DND-41 (cell line): Measurements from ENCODE around the gene DHDDS.

Source experiments
- EZH2 ChIP-seq: IDR thresholded peaks from 3 replicates; pipeline ENCODE4 v1.6.1; 2012; ENCODE audit warnings: borderline replicate concordance, low read depth, mild to moderate bottlenecking, moderate library complexity, low read length, inconsistent platforms; ENCODE audit not compliant: severe bottlenecking
- TF ChIP-seq, protein P1 (sequence below): IDR thresholded peaks from 2 replicates; pipeline ENCODE4 v1.5.1; 2012; ENCODE audit warnings: borderline replicate concordance, low read length, moderate library complexity, mild to moderate bottlenecking; ENCODE audit not compliant: poor library complexity, severe bottlenecking; ENCODE audit errors: extremely low read depth

DNA sequence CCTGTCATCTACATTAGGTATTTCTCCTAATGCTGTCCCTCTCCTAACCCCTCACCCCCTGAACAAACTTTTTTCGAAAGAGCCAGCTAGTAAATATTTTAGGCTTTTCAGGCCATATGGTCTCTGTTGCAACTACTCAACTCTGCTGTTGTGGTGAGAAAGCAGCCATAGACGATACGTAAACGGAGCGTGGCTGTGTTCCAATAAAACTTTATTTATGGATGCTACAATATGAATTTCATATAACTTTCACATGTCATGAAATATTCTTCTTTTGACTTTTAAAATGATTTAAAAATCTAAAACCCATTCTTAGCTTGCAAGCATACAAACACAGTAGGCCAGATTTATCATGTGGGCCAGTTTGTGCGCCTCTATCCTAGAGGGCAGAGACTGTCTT lies 86.2 kb downstream of the DHDDS start:
- TF ChIP-seq, protein P1, sequence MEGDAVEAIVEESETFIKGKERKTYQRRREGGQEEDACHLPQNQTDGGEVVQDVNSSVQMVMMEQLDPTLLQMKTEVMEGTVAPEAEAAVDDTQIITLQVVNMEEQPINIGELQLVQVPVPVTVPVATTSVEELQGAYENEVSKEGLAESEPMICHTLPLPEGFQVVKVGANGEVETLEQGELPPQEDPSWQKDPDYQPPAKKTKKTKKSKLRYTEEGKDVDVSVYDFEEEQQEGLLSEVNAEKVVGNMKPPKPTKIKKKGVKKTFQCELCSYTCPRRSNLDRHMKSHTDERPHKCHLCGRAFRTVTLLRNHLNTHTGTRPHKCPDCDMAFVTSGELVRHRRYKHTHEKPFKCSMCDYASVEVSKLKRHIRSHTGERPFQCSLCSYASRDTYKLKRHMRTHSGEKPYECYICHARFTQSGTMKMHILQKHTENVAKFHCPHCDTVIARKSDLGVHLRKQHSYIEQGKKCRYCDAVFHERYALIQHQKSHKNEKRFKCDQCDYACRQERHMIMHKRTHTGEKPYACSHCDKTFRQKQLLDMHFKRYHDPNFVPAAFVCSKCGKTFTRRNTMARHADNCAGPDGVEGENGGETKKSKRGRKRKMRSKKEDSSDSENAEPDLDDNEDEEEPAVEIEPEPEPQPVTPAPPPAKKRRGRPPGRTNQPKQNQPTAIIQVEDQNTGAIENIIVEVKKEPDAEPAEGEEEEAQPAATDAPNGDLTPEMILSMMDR = no peak
- TF ChIP-seq EZH2 = no peak
